HG02885 (cell line): ENCODE measurements around the gene HDDC2.
"Not testable (repeated sequence)": the region's sequence is repeated elsewhere in the genome, so short reads cannot be mapped to it uniquely, and the experiment has no call there.

Experiments
- ATAC-seq: cut with Tn5 transposase; IDR thresholded peaks from one replicate; pipeline ENCODE4 v1.9.1; 2021; ENCODE audit warnings: mild to moderate bottlenecking; ENCODE audit not compliant: unreplicated experiment, poor library complexity

HDDC2 gene

DNA sequence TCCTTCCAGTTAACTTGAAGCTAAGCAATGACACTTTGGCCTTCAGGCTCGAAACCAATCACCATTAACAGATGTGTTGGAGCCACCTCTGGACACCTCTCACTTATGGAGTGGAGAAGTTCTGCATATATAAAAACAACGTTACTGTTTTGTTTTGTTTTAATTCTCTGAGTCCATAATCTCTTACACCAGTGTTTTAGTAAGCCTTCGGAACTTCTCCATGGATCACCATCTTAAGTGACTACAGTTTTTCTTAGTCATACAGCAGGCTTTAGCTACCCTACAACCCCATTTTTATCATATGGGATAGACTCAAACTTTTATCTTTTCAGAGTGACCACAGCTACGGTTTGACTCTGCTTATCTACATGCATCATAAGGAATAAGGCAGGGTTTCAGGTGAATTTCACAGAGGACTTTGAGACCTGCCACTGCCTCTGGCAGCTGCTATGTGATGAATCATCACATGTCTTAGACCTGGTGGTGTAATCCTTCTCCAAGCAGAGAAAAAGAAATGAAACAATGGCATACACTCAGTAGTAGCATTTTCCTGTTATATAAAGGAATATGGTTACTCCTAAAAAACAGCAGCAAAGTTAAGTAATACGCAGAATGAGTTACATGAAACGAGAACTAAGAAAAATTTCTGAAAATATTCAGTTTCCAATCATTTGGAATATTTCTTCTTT, 5.5 kb upstream of the HDDC2 start:
- no peak for ATAC-seq

GRCh38 chr6:125306756-125307149, 5.0 kb upstream of the HDDC2 start:
- no peak for ATAC-seq

- no peak for ATAC-seq
Measured at GRCh38 chr6:125304970-125305660, 3.3 kb upstream of the HDDC2 start.

GRCh38 chr6:125303512-125303854, 1.7 kb upstream of the HDDC2 start:
- no peak for ATAC-seq

GRCh38 chr6:125302840-125303511, 1.2 kb upstream of the HDDC2 start:
- ATAC-seq: no peak

DNA sequence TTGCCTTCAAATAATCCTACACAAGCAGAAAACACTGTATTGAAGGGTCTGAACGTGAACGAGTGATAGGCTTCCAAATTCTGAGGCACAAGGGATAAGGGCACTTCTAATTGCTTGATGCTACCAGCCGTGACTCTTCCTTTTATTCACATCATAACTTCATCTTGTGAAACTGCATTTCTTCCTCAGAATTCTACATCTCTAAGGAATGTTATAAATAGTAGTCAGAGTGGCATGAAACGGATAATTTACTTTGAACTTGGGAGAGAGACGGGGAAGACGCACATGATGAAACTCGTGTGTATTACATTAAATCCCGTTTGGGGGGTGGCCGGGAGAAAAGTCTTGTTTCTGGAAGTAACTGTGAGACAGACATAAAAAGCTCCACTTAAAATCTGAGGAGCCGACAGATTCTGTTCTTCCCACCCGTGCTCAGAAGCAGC, 754 bp downstream of the HDDC2 start:
- no peak for ATAC-seq

DNA sequence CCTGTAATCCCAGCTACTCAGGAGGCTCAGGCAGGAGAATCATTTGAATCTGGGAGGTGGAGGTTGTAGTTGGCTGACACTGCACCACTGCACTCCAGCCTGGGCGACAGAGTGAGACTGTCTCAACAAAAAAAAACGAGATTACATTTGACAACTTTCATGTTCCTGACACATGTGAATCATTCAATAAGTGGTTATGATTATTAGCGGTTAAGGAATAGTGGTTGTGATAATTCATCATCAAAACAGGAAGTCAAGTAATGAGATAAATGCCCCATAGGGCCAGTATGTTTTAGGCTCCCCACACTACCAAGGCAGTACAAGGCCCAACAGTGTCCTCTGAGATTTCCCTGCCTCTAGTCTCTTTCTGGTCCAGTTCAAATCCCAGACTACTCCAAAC, 2.5 kb downstream of the HDDC2 start:
- ATAC-seq: no peak

GRCh38 chr6:125296471-125296870, 5.3 kb downstream of the HDDC2 start:
- ATAC-seq: no peak

DNA sequence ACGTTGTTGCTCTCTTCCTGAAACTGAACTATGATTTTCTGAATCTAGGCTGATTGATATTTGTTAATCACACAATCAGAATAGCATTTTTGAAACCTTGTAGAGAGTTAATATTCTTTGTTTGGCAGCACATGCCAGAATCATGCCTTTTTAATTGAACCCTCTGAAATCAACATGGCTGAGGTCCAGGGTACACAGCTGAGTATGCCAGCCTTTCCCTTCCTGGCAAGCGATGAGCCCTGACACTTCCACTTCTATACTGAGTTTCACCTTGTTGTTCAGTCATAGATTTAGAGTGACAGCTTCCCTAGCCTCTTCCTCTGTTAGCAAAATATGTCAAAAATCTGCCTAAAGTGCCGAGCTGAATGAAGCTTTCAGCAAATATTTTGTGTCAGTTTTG, 6.8 kb downstream of the HDDC2 start:
- no peak for ATAC-seq

DNA sequence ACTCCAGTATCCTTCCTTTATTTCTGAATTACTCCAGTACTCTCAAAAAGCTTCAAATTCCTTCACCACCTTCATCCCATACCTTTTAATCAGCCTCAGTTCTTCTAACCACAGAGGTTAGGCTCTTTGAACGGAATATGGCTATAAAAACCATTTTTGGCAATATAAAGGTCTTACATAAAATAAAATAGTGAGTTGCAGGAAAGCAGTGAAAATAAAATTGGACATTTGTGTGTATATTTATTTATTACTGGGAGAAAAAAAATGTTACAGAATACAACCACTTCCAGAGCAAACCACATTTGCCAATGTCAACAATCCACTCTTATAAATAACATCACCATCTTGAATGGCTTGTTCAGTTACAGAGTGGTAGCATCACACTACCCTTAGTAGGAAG, 7.7 kb downstream of the HDDC2 start:
- no peak for ATAC-seq

- ATAC-seq: no peak
Measured at GRCh38 chr6:125293587-125293986, 8.2 kb downstream of the HDDC2 start.

- no peak for ATAC-seq
Measured at GRCh38 chr6:125287718-125288117, 14.0 kb downstream of the HDDC2 start.

DNA sequence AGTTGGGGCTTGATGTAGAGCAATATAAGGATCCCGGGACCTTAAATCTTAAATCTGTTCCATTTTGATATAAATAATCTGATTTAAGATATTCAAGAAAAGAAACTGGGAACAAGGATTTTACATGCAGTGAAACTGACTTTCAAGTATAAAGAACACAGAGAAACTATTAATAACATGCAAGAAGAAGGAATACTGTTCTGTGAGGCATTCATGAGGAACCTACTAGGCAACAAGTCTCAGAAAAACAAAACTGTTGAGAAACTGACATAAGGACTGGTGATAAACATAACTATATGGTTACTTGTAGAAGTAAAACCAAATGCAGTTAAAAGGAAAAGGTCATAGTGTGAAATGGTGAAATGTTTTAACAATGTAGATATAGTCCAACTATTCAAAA, 15.8 kb downstream of the HDDC2 start:
- no peak for ATAC-seq

DNA sequence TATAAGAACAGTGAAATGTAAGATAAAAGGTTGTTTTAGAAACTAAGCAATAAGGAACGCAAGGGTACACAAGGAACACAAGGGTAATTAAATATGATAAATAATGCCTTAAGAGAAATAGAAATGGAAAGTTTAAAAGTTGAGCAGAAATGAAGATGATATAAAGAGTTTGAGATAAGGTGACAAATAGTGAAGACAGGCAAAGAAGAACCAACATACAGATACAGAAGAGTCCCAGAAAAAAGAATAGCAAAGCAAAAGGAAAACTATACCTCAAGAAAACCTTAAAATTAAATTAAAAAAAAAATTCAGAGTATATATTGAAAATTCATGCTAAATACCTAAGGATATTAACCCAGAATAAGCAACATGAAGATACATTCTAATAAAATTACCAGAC, 16.4 kb downstream of the HDDC2 start:
- ATAC-seq: no peak

- ATAC-seq: not testable (repeated sequence)
Measured at GRCh38 chr6:125282470-125282869, 19.3 kb downstream of the HDDC2 start.

- ATAC-seq: not testable (repeated sequence)
Measured at GRCh38 chr6:125280370-125281035, 21.3 kb downstream of the HDDC2 start.

DNA sequence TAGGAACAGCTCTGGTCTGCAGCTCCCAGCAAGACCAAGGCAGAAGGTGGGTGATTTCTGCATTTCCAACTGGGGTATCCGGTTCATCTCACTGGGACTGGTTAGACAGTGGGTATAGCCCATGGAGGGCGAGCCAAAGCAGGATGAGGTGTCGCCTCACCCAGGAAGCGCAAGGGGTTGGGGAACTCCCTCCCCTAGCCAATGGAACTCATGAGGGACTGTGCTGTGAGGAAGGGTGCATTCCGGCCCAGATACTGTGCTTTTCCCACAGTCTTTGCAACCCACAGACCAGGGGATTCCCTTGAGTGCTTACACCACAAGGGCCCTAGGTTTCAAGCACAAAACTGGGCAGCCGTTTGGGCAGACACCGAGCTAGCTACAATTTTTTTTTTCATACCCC, 21.8 kb downstream of the HDDC2 start:
- ATAC-seq: no peak

GRCh38 chr6:125277838-125278237, 23.9 kb downstream of the HDDC2 start:
- no peak for ATAC-seq

GRCh38 chr6:125275779-125276178, 26.0 kb downstream of the HDDC2 start:
- no peak for ATAC-seq

DNA sequence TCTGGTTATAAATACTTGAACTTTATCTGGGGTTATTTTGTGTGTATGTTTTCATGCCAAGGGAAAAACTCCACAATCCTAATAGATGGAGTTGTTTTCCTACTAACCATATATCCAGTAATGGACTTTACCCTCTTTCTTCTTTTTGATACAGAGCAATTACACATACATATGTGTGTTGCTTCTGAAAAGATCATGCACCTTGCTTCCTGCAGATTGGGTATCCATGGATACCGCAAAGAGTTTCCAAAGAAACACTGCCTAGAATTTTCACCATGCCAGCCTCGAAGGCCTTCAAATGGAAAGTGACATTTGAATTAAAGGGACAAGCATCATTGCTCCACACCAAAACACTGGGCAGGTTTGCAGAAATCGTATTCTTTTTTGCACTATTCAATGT, 26.8 kb downstream of the HDDC2 start:
- no peak for ATAC-seq

- no peak for ATAC-seq
Measured at GRCh38 chr6:125273965-125274364, 27.8 kb downstream of the HDDC2 start.
